CD4-positive, alpha-beta T cell treated with Interleukin-17A for 1 hour (primary cell): Measurements from ENCODE around the gene ANKRD31.
"Not testable (repeated sequence)": the region's sequence is repeated elsewhere in the genome, so short reads cannot be mapped to it uniquely, and the experiment has no call there.

Source experiments
- DNase-seq: peaks from one replicate; pipeline ENCODE4 v3.0.0-alpha.2; 2020

Gene ANKRD31

GRCh38 chr5:75226916-75227315 is 9.8 kb downstream of the ANKRD31 start:
- DNase-seq: no peak

- no peak for DNase-seq
Measured at GRCh38 chr5:75225506-75225905, 11.2 kb downstream of the ANKRD31 start.

GRCh38 chr5:75220787-75221186 is 15.9 kb downstream of the ANKRD31 start:
- not testable (repeated sequence) for DNase-seq

- DNase-seq: no peak
Measured at GRCh38 chr5:75214928-75215327, 21.8 kb downstream of the ANKRD31 start.

GRCh38 chr5:75214409-75214808 is 22.3 kb downstream of the ANKRD31 start:
- DNase-seq: no peak

DNA sequence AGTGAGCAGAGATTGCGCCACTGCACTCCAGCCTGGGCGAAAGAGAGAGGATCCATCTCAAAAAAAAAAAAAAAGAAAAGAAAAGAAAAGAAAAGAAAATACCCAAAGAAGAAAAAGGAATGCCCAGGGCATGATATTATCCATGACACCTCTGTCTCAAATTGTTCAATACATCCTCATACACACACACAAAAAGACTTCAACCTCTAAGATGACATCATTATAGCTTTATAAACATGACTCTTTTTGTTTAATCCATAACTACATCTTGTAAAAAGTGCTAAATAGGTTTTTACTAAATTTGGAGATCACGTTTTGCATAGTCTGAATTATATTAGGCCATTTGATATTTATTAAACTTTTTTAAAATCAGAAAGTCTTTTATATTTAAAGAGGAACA is 33.1 kb downstream of the ANKRD31 start:
- no peak for DNase-seq

- DNase-seq: no peak
Measured at GRCh38 chr5:75202935-75203334, 33.7 kb downstream of the ANKRD31 start.

- DNase-seq: no peak
Measured at GRCh38 chr5:75200776-75201175, 35.9 kb downstream of the ANKRD31 start.

DNA sequence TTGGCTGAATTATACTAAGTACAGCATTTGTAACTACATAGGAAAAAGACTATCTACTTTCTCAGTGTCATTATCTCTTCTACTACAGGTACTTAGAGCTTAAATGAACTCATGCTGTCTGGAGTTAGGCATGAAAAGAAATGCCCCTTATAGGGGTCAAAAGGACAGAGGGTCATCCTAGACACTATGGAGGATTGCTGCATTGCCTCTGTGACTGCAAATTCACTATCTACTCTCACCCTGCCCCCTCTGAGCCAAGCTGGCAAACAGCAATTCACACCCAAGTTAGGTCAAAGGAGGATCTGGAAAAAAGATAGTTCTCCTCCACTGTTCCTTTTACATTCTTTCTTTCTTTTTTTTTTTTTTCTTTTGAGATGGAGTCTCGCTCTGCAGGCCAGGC is 36.7 kb downstream of the ANKRD31 start:
- no peak for DNase-seq

DNA sequence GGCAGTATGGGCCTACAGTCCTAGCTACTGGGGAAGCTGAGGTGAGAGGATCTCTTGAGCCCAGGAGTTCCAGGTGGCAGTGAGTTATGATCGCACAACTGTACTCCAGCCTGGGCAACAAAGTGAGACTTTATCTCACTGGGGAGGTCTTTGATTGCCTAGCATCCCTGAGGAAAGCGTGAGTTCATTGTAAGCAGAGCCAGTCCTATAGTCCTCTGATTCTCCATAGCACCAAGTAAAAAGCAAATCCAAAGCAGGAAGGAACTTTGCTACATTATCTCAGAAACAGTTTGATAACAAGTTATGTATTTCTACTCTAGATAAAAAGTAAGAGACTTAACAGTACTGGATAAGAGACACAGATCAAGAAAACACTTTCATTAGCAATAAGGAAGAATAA is 37.6 kb downstream of the ANKRD31 start:
- no peak for DNase-seq

DNA sequence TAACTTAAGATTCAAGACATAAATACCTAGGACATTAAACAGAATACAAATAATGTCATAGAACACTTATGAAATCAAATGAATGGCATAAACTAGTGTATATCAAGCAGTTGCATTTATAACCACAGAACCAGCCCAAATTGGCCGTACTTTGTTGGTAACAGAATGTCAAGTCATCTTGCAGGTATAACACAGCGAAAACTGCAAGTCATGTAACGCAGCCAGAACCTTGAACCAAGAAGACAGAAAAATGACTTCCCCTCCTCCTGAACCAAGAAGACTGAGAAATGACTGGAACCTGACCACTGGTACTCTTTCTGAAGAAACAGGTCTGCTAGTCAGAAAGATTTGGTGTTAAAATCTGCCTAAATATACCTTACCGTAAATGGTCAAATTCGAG is 38.9 kb downstream of the ANKRD31 start:
- no peak for DNase-seq

GRCh38 chr5:75192804-75193203 is 43.9 kb downstream of the ANKRD31 start:
- DNase-seq: no peak

GRCh38 chr5:75192264-75192663 is 44.4 kb downstream of the ANKRD31 start:
- DNase-seq: no peak

GRCh38 chr5:75190227-75190626 is 46.5 kb downstream of the ANKRD31 start:
- DNase-seq: no peak

- DNase-seq: no peak
Measured at GRCh38 chr5:75189353-75189752, 47.3 kb downstream of the ANKRD31 start.

- no peak for DNase-seq
Measured at GRCh38 chr5:75185763-75186162, 50.9 kb downstream of the ANKRD31 start.

GRCh38 chr5:75176009-75176408 is 60.7 kb downstream of the ANKRD31 start:
- DNase-seq: not testable (repeated sequence)

- not testable (repeated sequence) for DNase-seq
Measured at GRCh38 chr5:75174872-75175271, 61.8 kb downstream of the ANKRD31 start.

GRCh38 chr5:75169516-75169915 is 67.2 kb downstream of the ANKRD31 start:
- DNase-seq: no peak

- no peak for DNase-seq
Measured at GRCh38 chr5:75168026-75168735, 68.5 kb downstream of the ANKRD31 start.

- DNase-seq: no peak
Measured at GRCh38 chr5:75167345-75167744, 69.3 kb downstream of the ANKRD31 start.

- not testable (repeated sequence) for DNase-seq
Measured at GRCh38 chr5:75161508-75161907, 75.2 kb downstream of the ANKRD31 start.

DNA sequence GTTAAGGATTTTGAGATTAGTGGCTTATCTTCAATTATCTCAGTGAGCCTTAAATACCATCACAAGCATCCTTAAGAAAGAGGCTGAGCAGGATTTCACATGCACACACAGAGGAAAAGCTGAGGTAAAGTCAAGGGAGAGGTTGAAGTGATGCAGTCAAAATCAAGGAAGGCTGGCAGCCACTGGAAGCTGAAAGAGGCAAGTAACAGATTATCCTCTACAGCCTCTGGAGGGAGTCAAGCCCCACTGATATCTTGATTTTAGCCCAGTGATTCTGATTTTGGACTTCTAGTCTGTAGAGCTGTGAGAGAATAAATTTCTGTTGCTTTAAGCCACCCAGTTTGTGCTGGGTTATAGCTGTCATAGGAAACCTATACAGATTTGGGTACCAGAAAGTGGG is 80.1 kb downstream of the ANKRD31 start:
- no peak for DNase-seq

- no peak for DNase-seq
Measured at GRCh38 chr5:75152860-75153259, 83.8 kb downstream of the ANKRD31 start.

DNA sequence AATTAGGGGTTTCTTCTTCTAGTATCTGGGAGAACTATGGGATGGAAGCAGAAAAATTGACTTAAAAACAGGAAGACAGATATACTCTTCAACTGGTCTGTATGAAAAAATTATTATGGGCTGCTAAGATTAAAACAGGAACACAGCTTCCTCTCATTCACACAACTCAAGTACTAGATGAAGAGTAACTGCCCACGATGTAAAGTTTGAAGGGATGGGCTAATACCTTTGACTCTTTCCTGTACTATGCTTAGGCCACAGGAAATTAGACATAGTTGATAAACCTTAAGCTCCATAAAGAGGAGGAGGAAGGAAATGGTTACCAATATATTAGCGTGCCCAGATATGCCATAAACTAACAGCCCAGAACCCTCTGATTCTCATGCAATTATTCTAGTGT is 88.6 kb downstream of the ANKRD31 start:
- no peak for DNase-seq
